SH-SY5Y (cell line): Measurements from ENCODE around the gene MACROD2.

Experiments used
- GATA2 ChIP-seq: IDR thresholded peaks from 2 replicates; pipeline ENCODE4 v1.6.1; 2011; ENCODE audit warnings: mild to moderate bottlenecking, low read depth, low read length
- GATA3 ChIP-seq: IDR thresholded peaks from 2 replicates; pipeline ENCODE4 v1.6.1; 2011; ENCODE audit warnings: low read depth, mild to moderate bottlenecking, low read length, moderate library complexity

- TF ChIP-seq GATA3 (no peak), GATA2 (no peak)
Observed at GRCh38 chr20:14729390-14729789, 734.1 kb downstream of the MACROD2 start.
